GM12878 (cell line): Measurements from ENCODE around the gene STT3B. TPM values are rescaled to one million over a fixed set of nuclear protein-coding genes. Genes with fewer than 3 reads are reported as not detected.
A peak's percentile ranks its signal among the peaks of the same experiment; 100 is the strongest.

Source experiments
- BACH1 ChIP-seq: fragments of 450-650 bp; IDR thresholded peaks from 2 replicates; pipeline ENCODE4 v1.6.1; 2017; ENCODE audit warnings: mild to moderate bottlenecking, borderline replicate concordance
- BHLHE40 ChIP-seq, 2 experiments: fragments of 450-650 bp in 1 of 2; IDR thresholded peaks; 2 replicates each; pipeline ENCODE4 v1.6.1; 2011 to 2017; ENCODE audit warnings: low read depth in 2 of 2, borderline replicate concordance in 1 of 2, improper control_type of control experiment in 1 of 2, low read length in 1 of 2, mild to moderate bottlenecking in 1 of 2
- CHD1 ChIP-seq: IDR thresholded peaks from 2 replicates; pipeline ENCODE4 v1.6.1; 2012; ENCODE audit warnings: low read depth, low read length, improper control_type of control experiment
- ETV6 ChIP-seq, 2 experiments: fragments of 450-650 bp in 1 of 2; IDR thresholded peaks in 1 of 2; conservative IDR thresholded peaks in 1 of 2; 2 replicates each; pipeline ENCODE4 v1.6.1; 2014; ENCODE audit warnings: antibody characterized with exemption in 1 of 2, borderline replicate concordance in 1 of 2, low read depth in 1 of 2, mild to moderate bottlenecking in 1 of 2, moderate library complexity in 1 of 2
- FOXM1 ChIP-seq: IDR thresholded peaks from 2 replicates; pipeline ENCODE4 v1.6.1; 2012; ENCODE audit warnings: low read depth, mild to moderate bottlenecking, inconsistent platforms, low read length, moderate library complexity
- GATAD2B ChIP-seq: fragments of 450-650 bp; conservative IDR thresholded peaks from 2 replicates; pipeline ENCODE4 v1.6.1; 2017; ENCODE audit warnings: low read depth, mild to moderate bottlenecking, moderate library complexity
- HCFC1 ChIP-seq: fragments of 150-350 bp; IDR thresholded peaks from 2 replicates; pipeline ENCODE4 v1.6.1; 2014; ENCODE audit warnings: low read length
- IRF4 ChIP-seq: IDR thresholded peaks from 2 replicates; pipeline ENCODE4 v1.6.1; 2011; ENCODE audit warnings: low read depth, low read length
- JUND ChIP-seq: IDR thresholded peaks from 2 replicates; pipeline ENCODE4 v1.6.1; 2012; ENCODE audit warnings: low read depth, mild to moderate bottlenecking, low read length, improper control_type of control experiment, moderate library complexity
- MAX ChIP-seq: IDR thresholded peaks from 2 replicates; pipeline ENCODE4 v1.6.1; 2012; ENCODE audit warnings: low read depth, low read length, improper control_type of control experiment
- MEF2A ChIP-seq: IDR thresholded peaks from 2 replicates; pipeline ENCODE4 v1.6.1; 2011; ENCODE audit warnings: low read depth, mild to moderate bottlenecking, low read length, moderate library complexity; ENCODE audit not compliant: insufficient read depth
- NFYA ChIP-seq: IDR thresholded peaks from 2 replicates; pipeline ENCODE4 v1.6.1; 2011; ENCODE audit warnings: low read depth, mild to moderate bottlenecking, low read length, improper control_type of control experiment, borderline replicate concordance
- POLR2A ChIP-seq: IDR thresholded peaks from 2 replicates; pipeline ENCODE4 v1.6.1; 2011; ENCODE audit warnings: low read depth, mild to moderate bottlenecking, low read length
- POLR2AphosphoS5 ChIP-seq: IDR thresholded peaks from 2 replicates; pipeline ENCODE4 v1.6.1; 2011; ENCODE audit warnings: mild to moderate bottlenecking, low read length, inconsistent platforms
- RELB ChIP-seq: fragments of 450-650 bp; IDR thresholded peaks from 2 replicates; pipeline ENCODE4 v1.6.1; 2017; ENCODE audit warnings: low read depth, mild to moderate bottlenecking, moderate library complexity
- SIX5 ChIP-seq: IDR thresholded peaks from 2 replicates; pipeline ENCODE4 v1.6.1; 2011; ENCODE audit warnings: mild to moderate bottlenecking, low read depth, low read length, moderate library complexity; ENCODE audit not compliant: severe bottlenecking
- SMAD5 ChIP-seq: IDR thresholded peaks from 2 replicates; pipeline ENCODE4 v1.6.1; 2016; ENCODE audit warnings: antibody characterized with exemption, low read depth
- YBX1 ChIP-seq: fragments of 450-650 bp; IDR thresholded peaks from 2 replicates; pipeline ENCODE4 v1.6.1; 2016; ENCODE audit warnings: antibody characterized with exemption
- polyA plus RNA-seq, 11 experiments: library from polyadenylated mRNA; depleted of rRNA in 4 of 11; unstranded in 6 of 11; stranded (reverse) in 5 of 11; fragments of >200 nt; fragmentation: Nextera tagmentation in 4 of 11; fragmentation: Illumina TruSeq in 1 of 11; extraction: Ambion mirVana in 4 of 11; extraction: Trizol in 1 of 11; gene quantifications; 1 replicate in 1 of 11; 2 replicates in 10 of 11; pipeline versions ENCODE4 v1.2.1 to v1.2.3, GENCODE V29; 2011 to 2016; ENCODE audit warnings: inconsistent platforms in 2 of 11, missing spikeins in 2 of 11, low read depth in 1 of 11
- total RNA-seq, 4 experiments: library from RNA; depleted of rRNA in 3 of 4; stranded (reverse); fragments of >200 nt in 3 of 4; fragmentation: Illumina TruSeq in 1 of 4; extraction: Trizol in 1 of 4; gene quantifications; 2 replicates each; pipeline versions ENCODE4 v1.2.1 to v1.2.3, GENCODE V29; 2013 to 2021
- TF ChIP-seq, protein P1 (sequence below): fragments of 150-350 bp; IDR thresholded peaks from 2 replicates; pipeline ENCODE4 v1.6.1; 2016; ENCODE audit warnings: low read depth, low read length
- TF ChIP-seq, protein P2 (sequence below): fragments of 450-650 bp; formaldehyde crosslinking; IDR thresholded peaks from 2 replicates; pipeline ENCODE4 v1.4.0; 2020; ENCODE audit warnings: mild to moderate bottlenecking, moderate library complexity
- TF ChIP-seq, protein P3 (sequence below): fragments of 450-650 bp; IDR thresholded peaks from 2 replicates; pipeline ENCODE4 v1.6.1; 2017; ENCODE audit warnings: borderline replicate concordance

The STT3B gene
- total and polyA plus RNA-seq, 10 of the 15 experiments (the other 5 are each of a cell fraction or from before 2014, with no cell fraction given): 19.9 to 208 (median 79.6) TPM

DNA sequence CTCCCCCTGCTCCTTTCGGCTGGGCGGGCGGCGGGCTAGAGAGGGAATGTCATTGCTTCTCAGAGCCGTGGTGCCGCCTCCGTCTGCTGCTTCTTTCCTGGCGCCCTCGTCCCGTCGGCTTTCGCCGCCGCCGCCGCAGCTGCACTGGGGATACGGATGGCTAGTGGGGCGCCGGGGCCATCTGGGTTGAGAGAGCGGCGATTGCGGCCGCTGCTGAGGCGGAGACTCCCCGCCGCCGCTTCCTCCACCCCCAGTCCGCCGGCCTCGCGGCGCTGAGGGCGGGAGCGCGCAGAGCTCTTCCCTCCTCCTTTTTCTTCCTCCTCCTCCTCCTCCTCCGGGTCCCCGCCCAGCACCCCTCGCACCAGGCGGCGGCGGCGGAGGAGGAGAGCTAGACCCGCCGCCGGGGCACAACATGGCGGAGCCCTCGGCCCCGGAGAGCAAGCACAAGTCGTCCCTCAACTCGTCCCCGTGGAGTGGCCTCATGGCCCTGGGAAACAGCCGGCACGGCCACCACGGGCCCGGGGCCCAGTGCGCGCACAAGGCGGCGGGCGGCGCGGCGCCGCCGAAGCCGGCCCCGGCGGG lies at the start of gene STT3B (continued):
- TF ChIP-seq BACH1 (peak; percentile 14; the same call in 1 of the 2 replicates), HCFC1 (no peak), GATAD2B (no peak; the same call in 1 of the 2 replicates), RELB (no peak), IRF4 (no peak), JUND (no peak), SIX5 (no peak), POLR2A (peak; percentile 69), MAX (no peak), BHLHE40 (IDR thresholded peaks at IDR 0.05; ENCODE audit: borderline replicate concordance in 1 of 2, low read depth in 2 of 2, low read length in 1 of 2) (no peak), POLR2AphosphoS5 (peak; percentile 35), CHD1 (no peak; the same call in 1 of the 2 replicates), SMAD5 (peak; percentile 46; the same call in 1 of the 2 replicates), MEF2A (no peak), NFYA (no peak), FOXM1 (no peak), YBX1 (no peak), ETV6 (conservative IDR thresholded peaks at IDR 0.05 in 1 of 2, IDR thresholded peaks at IDR 0.05 in 1 of 2; ENCODE audit: borderline replicate concordance in 1 of 2, low read depth in 1 of 2) (no peak)
- TF ChIP-seq, protein P1, sequence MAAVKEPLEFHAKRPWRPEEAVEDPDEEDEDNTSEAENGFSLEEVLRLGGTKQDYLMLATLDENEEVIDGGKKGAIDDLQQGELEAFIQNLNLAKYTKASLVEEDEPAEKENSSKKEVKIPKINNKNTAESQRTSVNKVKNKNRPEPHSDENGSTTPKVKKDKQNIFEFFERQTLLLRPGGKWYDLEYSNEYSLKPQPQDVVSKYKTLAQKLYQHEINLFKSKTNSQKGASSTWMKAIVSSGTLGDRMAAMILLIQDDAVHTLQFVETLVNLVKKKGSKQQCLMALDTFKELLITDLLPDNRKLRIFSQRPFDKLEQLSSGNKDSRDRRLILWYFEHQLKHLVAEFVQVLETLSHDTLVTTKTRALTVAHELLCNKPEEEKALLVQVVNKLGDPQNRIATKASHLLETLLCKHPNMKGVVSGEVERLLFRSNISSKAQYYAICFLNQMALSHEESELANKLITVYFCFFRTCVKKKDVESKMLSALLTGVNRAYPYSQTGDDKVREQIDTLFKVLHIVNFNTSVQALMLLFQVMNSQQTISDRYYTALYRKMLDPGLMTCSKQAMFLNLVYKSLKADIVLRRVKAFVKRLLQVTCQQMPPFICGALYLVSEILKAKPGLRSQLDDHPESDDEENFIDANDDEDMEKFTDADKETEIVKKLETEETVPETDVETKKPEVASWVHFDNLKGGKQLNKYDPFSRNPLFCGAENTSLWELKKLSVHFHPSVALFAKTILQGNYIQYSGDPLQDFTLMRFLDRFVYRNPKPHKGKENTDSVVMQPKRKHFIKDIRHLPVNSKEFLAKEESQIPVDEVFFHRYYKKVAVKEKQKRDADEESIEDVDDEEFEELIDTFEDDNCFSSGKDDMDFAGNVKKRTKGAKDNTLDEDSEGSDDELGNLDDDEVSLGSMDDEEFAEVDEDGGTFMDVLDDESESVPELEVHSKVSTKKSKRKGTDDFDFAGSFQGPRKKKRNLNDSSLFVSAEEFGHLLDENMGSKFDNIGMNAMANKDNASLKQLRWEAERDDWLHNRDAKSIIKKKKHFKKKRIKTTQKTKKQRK: no peak
- TF ChIP-seq, protein P2, sequence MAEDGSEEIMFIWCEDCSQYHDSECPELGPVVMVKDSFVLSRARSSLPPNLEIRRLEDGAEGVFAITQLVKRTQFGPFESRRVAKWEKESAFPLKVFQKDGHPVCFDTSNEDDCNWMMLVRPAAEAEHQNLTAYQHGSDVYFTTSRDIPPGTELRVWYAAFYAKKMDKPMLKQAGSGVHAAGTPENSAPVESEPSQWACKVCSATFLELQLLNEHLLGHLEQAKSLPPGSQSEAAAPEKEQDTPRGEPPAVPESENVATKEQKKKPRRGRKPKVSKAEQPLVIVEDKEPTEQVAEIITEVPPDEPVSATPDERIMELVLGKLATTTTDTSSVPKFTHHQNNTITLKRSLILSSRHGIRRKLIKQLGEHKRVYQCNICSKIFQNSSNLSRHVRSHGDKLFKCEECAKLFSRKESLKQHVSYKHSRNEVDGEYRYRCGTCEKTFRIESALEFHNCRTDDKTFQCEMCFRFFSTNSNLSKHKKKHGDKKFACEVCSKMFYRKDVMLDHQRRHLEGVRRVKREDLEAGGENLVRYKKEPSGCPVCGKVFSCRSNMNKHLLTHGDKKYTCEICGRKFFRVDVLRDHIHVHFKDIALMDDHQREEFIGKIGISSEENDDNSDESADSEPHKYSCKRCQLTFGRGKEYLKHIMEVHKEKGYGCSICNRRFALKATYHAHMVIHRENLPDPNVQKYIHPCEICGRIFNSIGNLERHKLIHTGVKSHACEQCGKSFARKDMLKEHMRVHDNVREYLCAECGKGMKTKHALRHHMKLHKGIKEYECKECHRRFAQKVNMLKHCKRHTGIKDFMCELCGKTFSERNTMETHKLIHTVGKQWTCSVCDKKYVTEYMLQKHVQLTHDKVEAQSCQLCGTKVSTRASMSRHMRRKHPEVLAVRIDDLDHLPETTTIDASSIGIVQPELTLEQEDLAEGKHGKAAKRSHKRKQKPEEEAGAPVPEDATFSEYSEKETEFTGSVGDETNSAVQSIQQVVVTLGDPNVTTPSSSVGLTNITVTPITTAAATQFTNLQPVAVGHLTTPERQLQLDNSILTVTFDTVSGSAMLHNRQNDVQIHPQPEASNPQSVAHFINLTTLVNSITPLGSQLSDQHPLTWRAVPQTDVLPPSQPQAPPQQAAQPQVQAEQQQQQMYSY (CRISPR knock-in tag): no peak
- TF ChIP-seq, protein P3, sequence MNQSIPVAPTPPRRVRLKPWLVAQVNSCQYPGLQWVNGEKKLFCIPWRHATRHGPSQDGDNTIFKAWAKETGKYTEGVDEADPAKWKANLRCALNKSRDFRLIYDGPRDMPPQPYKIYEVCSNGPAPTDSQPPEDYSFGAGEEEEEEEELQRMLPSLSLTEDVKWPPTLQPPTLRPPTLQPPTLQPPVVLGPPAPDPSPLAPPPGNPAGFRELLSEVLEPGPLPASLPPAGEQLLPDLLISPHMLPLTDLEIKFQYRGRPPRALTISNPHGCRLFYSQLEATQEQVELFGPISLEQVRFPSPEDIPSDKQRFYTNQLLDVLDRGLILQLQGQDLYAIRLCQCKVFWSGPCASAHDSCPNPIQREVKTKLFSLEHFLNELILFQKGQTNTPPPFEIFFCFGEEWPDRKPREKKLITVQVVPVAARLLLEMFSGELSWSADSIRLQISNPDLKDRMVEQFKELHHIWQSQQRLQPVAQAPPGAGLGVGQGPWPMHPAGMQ: no peak
